ENCODE data around the gene TMEM231.
"Not testable (repeated sequence)": the region's sequence is repeated elsewhere in the genome, so short reads cannot be mapped to it uniquely, and the experiment has no call there.

The TMEM231 gene, protein sequence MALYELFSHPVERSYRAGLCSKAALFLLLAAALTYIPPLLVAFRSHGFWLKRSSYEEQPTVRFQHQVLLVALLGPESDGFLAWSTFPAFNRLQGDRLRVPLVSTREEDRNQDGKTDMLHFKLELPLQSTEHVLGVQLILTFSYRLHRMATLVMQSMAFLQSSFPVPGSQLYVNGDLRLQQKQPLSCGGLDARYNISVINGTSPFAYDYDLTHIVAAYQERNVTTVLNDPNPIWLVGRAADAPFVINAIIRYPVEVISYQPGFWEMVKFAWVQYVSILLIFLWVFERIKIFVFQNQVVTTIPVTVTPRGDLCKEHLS

DNA sequence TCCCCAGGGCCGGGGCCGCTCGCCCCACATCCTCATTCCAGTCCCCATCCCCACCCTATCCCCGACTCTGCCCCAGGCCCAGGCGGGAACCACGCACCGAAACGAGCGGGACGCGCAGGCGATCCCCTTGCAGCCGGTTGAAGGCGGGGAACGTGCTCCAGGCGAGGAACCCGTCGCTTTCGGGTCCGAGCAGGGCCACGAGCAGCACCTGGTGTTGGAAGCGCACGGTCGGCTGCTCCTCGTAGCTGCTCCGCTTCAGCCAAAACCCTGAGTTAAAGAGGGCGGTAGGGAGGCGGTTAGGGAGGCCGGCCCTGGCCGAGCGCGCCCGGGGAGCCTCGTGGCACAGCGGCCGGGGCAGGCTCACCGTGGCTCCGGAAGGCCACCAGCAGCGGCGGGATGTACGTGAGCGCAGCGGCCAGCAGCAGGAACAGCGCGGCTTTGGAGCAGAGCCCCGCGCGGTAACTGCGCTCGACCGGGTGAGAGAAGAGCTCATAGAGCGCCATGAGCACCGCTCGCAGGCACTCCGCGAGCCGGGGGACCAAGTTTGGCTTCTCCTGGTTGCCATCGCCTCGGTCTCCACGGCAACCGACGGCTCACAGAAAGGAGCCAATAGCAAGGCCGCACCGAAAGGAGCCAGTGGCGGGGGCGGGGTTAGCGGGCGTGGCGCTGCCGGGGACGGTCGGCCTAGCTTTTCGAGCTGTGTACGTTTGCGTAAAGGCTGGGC lies at the start of gene TMEM231:
TSS of gene TMEM231 (minus strand) at position 546 of the 724 bp plus-strand sequence. CDS start at position 503, 43 bp downstream.
- peak within 1 kb of the TSS; percentile 100 for H2AFZ ChIP-seq (ENCODE audit: low read length, unreplicated experiment)
- H3K79me2 ChIP-seq (ENCODE audit: control insufficient read depth, insufficient read depth, low read length, unreplicated experiment): peaks cover 3% of the 10 kb centered on the region
- peak within 1 kb of the TSS; percentile 66 for H3K27ac ChIP-seq (ENCODE audit: low read depth, low read length)
- peaks cover 11% of the 10 kb centered on the region for H3K4me1 ChIP-seq (ENCODE audit: control insufficient read depth, insufficient read depth, low read length, unreplicated experiment)
- peak within 1 kb of the TSS; percentile 97 for H3K4me3 ChIP-seq (ENCODE audit: low read depth, low read length)
- no peaks in the 10 kb centered on the region for H3K36me3 ChIP-seq (ENCODE audit: insufficient read depth, low read length)
- no peaks in the 10 kb centered on the region for H3K27me3 ChIP-seq (ENCODE audit: insufficient read depth, low read length)

DNA sequence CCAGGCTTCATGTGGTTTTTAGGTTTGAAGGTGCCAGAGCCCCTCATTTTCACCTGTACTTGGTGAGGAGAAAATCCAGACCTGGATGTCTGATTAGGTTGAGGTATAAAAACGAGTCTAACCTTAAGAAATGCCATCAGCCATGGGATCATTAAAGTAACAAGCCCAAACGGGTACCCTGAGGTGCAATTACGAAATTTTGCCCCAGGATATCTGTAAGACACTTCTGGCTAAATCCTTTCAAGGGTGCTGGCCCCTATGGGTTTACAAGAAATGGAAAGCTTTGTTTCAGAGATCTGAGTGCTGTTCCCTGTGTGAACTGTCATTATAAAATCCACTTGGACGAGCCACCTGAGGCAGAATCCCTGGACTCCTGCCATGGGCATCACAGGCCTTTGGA lies 47.2 kb upstream of the TMEM231 start:
- no peak overlapping the region for H3K27ac ChIP-seq (ENCODE audit: low read depth, low read length)
- H3K36me3 ChIP-seq (ENCODE audit: insufficient read depth, low read length): peaks cover 47% of the 10 kb centered on the region
- H3K27me3 ChIP-seq (ENCODE audit: insufficient read depth, low read length): no peaks in the 10 kb centered on the region
- H3K4me1 ChIP-seq (ENCODE audit: control insufficient read depth, insufficient read depth, low read length, unreplicated experiment): no peaks in the 10 kb centered on the region
- H3K4me3 ChIP-seq (ENCODE audit: low read depth, low read length): no peak overlapping the region
- H2AFZ ChIP-seq (ENCODE audit: low read length, unreplicated experiment): no peak overlapping the region
- no peaks in the 10 kb centered on the region for H3K79me2 ChIP-seq (ENCODE audit: control insufficient read depth, insufficient read depth, low read length, unreplicated experiment)

DNA sequence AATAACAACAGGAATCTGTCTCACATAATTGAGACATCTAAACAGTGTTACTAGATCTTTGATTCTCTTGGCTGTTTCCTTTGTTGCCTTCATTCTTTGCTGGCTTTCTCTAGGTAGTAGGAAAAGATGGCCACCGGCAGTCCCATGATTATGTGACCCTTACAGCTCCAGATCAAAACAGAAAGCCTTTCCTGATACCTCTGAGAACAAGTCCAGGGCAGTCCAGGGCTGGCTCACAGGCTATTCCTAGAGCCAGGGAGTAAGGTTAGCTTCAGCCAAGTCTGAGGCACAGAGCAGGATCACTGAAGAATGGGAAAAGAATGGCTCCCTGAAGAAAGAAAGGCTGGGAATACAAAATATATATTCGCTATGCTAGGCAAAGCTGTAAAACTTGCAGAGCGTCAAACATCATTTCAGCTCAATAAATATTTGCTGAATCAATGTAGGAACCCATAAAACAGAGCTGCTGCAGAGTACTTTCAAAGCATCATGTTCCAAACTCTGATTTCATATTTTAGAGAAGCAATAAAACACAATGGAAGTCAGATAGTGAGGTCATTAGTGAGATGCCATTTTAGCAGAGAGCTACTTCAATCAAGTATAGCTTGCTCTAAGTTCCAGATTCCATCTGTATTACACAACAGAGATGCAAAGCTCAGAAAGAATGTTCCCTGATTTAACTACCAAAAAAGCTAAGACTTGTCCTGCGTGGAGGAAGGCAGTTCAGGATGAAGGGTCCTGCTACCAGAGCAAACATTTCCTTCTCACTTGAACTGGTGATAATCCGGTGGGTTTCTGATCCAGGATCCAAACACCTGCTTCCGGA lies 43.6 kb upstream of the TMEM231 start:
- no peaks in the 10 kb centered on the region for H3K79me2 ChIP-seq (ENCODE audit: control insufficient read depth, insufficient read depth, low read length, unreplicated experiment)
- H3K27ac ChIP-seq (ENCODE audit: low read depth, low read length): no peak overlapping the region
- no peaks in the 10 kb centered on the region for H3K27me3 ChIP-seq (ENCODE audit: insufficient read depth, low read length)
- H3K36me3 ChIP-seq (ENCODE audit: insufficient read depth, low read length): peaks cover 48% of the 10 kb centered on the region
- H2AFZ ChIP-seq (ENCODE audit: low read length, unreplicated experiment): no peak overlapping the region
- H3K4me3 ChIP-seq (ENCODE audit: low read depth, low read length): no peak overlapping the region
- peaks cover 2% of the 10 kb centered on the region for H3K4me1 ChIP-seq (ENCODE audit: control insufficient read depth, insufficient read depth, low read length, unreplicated experiment)

DNA sequence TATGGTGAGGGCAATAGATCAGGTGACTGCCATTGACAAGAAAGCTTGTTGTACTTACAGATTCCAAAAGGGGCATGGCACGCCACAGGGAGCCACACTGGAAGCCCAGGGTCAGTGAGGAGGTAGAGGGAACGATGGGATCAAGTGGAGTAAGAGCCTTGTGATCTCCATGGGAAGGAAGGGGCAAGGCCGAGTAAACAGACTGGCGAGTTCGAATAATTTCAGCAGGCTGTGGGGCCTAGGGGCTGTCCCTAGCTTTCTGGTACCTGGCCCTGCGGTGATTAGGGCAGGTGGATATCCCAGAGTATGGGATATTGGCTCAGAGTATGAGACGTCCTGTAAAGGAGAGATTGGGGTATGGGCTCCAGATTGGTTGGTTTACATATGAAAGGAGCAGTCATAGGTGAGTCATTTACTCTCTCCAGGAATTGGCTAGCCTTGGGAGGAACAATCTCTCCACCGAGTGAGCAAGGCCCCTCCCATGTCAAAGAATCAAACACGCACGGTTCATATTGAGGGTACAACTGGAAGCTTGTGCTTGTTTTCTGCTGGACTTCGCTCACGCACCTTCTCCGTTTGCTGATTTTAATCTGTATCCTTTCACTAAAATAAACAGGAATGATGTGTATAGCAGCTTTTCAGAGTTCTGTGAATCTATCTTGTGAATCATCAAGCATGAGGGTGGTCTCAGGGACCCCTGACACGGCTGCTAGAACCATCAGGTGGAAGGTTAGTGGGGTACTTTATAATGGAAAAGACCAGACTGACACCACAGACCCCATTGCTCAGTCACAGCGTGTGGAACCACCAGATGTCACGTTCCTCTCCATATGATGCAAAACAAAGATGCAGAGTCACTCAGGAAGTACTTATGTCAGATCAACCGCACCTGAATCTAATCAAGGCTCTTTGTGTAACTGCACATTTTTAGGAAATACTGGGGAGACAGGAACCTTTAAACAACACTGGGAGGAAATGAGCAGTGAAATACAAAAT lies 38.1 kb upstream of the TMEM231 start:
- Histone ChIP-seq H3K27me3 (ENCODE audit: insufficient read depth, low read length) (no peaks in the 10 kb centered on the region), H3K79me2 (ENCODE audit: control insufficient read depth, insufficient read depth, low read length, unreplicated experiment) (no peaks in the 10 kb centered on the region), H2AFZ (ENCODE audit: low read length, unreplicated experiment) (no peak overlapping the region), H3K36me3 (ENCODE audit: insufficient read depth, low read length) (peaks cover 14% of the 10 kb centered on the region; the same call in 1 of the 2 replicates), H3K4me3 (ENCODE audit: low read depth, low read length) (no peak overlapping the region), H3K4me1 (ENCODE audit: control insufficient read depth, insufficient read depth, low read length, unreplicated experiment) (peaks cover 21% of the 10 kb centered on the region), H3K27ac (ENCODE audit: low read depth, low read length) (no peak overlapping the region)

DNA sequence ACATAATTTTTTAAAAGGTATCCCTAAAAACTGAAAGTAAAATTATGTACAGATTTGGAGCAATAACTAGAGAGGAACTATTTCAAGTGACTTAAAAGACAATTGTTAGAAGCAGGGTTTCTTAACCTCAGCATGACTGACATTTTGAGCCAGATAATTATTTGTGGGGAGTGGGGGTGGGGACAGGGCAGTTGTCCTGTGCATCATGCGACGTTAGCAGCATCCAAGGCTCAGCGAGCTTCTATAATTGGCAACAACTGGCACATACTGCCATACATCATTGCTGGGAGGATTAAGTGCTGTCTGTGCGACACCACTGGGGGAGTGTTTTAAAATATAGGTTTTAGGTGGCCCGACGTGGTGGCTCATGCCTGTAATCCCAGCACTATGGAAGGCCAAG lies 37.3 kb upstream of the TMEM231 start:
- Histone ChIP-seq H3K79me2 (ENCODE audit: control insufficient read depth, insufficient read depth, low read length, unreplicated experiment) (no peaks in the 10 kb centered on the region), H3K4me3 (ENCODE audit: low read depth, low read length) (no peak overlapping the region), H3K27me3 (ENCODE audit: insufficient read depth, low read length) (no peaks in the 10 kb centered on the region), H3K27ac (ENCODE audit: low read depth, low read length) (no peak overlapping the region), H3K4me1 (ENCODE audit: control insufficient read depth, insufficient read depth, low read length, unreplicated experiment) (peaks cover 21% of the 10 kb centered on the region), H2AFZ (ENCODE audit: low read length, unreplicated experiment) (no peak overlapping the region), H3K36me3 (ENCODE audit: insufficient read depth, low read length) (peaks cover 14% of the 10 kb centered on the region; the same call in 1 of the 2 replicates)

DNA sequence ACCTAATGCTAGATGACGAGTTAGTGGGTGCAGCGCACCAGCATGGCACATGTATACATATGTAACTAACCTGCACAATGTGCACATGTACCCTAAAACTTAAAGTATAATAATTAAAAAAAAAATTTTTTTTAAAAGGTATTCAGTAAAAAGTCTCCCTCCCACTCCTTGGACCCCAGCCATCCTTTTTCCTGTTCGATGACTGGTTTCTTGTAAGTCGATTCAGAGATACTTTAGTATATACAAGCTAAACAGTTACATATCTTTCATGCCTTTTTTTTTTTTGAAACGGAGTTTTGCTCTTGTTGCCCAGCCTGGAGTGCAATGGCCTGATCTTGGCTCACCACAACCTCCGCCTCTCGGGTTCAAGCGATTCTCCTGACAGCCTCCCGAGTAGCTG lies 35.9 kb upstream of the TMEM231 start:
- not testable (repeated sequence) for H3K27ac ChIP-seq (ENCODE audit: low read depth, low read length); H2AFZ ChIP-seq (ENCODE audit: low read length, unreplicated experiment); H3K79me2 ChIP-seq (ENCODE audit: control insufficient read depth, insufficient read depth, low read length, unreplicated experiment); H3K36me3 ChIP-seq (ENCODE audit: insufficient read depth, low read length); H3K4me3 ChIP-seq (ENCODE audit: low read depth, low read length); H3K27me3 ChIP-seq (ENCODE audit: insufficient read depth, low read length)
- peaks cover 21% of the 10 kb centered on the region for H3K4me1 ChIP-seq (ENCODE audit: control insufficient read depth, insufficient read depth, low read length, unreplicated experiment)

DNA sequence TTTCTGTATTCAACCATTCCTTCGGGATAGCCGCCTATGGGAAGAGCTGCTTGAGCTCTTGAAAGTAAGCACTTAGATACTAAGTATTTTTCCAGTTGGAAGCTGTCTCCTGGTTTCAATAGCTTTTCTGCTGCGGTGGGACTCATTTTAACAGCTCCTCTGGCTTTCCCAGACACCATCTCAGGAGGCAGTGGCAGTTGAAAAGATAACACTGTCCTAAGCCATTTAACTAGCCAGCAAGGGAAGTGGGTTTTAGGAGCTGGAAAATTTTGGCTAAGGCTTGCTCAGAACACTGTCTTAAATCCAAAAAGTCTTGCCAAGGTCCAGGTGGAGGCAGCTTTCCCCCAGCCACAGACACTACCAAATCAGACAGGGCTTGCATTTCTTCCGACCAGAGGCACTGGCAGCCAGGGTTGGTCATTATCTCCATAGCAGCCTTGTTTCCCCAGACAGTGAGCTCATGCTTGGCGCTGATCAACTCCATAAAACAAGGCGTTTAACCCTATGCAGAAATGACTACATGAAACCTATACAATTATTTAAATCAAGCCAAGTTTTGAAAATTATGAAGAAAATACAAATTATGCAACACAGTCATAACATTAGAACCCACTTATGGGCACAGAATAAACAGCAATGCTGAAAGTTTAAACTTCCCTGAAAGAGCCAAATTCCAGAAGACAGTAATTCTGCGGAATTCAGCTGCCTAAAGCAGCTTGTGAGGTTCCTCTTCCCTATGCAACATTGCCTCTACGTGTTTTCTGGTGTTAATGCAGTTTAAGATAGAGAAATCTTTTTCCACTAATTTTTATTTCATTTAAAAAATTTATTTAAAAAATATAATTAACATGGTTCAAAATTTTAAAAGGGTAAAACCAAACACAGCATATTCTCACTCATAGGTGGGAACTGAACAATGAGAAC lies 35.1 kb upstream of the TMEM231 start:
- Histone ChIP-seq H3K4me3 (ENCODE audit: low read depth, low read length) (no peak overlapping the region), H3K36me3 (ENCODE audit: insufficient read depth, low read length) (no peaks in the 10 kb centered on the region), H3K4me1 (ENCODE audit: control insufficient read depth, insufficient read depth, low read length, unreplicated experiment) (peaks cover 21% of the 10 kb centered on the region), H3K27ac (ENCODE audit: low read depth, low read length) (0 out of 2 replicates have a peak overlapping the region, but pooled peaks have one; percentile 13), H2AFZ (ENCODE audit: low read length, unreplicated experiment) (no peak overlapping the region), H3K27me3 (ENCODE audit: insufficient read depth, low read length) (no peaks in the 10 kb centered on the region), H3K79me2 (ENCODE audit: control insufficient read depth, insufficient read depth, low read length, unreplicated experiment) (no peaks in the 10 kb centered on the region)

DNA sequence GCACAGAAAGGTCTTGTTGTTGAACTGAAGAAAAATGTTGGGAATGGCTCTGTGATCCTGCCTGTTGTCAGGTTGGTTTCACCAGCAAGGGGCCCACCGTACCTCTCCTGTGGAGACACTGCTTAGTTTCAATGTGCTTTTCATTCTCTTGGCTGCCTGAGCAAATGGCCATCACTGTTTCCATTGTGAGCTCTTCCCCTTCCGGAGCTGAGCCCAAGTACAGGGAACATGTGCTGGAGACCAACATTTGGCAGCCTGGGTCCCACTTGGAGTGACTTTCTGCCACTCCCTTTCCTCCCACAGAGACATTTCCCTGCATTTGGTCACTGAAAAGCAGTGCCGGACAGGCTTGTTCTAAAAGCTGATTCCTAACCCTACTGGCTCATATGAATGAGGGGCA lies 33.3 kb upstream of the TMEM231 start:
- no peak overlapping the region for H2AFZ ChIP-seq (ENCODE audit: low read length, unreplicated experiment)

DNA sequence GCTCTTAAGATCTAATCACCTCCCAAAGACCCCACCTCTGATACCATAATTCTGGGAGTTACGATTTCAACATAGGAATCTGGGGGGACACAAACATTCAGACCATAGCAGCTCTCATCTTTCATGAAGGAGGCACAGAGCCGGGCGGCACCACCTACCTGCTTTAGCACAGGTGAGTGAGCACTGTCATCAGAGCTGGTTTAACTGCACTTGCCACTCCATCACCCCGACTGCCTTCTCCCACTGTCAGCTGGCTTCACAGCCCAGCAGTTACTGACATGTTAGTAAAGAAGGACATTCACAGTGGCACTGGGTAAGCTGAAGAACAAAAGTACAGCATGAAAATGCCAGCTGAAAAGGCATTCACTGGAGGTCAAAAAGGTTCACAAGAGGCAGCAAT lies 32.7 kb upstream of the TMEM231 start:
- Histone ChIP-seq H3K4me3 (ENCODE audit: low read depth, low read length) (no peak overlapping the region), H3K36me3 (ENCODE audit: insufficient read depth, low read length) (no peaks in the 10 kb centered on the region), H3K27ac (ENCODE audit: low read depth, low read length) (no peak overlapping the region), H3K79me2 (ENCODE audit: control insufficient read depth, insufficient read depth, low read length, unreplicated experiment) (no peaks in the 10 kb centered on the region), H2AFZ (ENCODE audit: low read length, unreplicated experiment) (no peak overlapping the region), H3K27me3 (ENCODE audit: insufficient read depth, low read length) (no peaks in the 10 kb centered on the region), H3K4me1 (ENCODE audit: control insufficient read depth, insufficient read depth, low read length, unreplicated experiment) (peaks cover 10% of the 10 kb centered on the region)

More for the DNA sequence above, 33.3 kb upstream of the TMEM231 start:
- H3K36me3 ChIP-seq (ENCODE audit: insufficient read depth, low read length): no peaks in the 10 kb centered on the region
- no peaks in the 10 kb centered on the region for H3K79me2 ChIP-seq (ENCODE audit: control insufficient read depth, insufficient read depth, low read length, unreplicated experiment)
- H3K4me1 ChIP-seq (ENCODE audit: control insufficient read depth, insufficient read depth, low read length, unreplicated experiment): peaks cover 16% of the 10 kb centered on the region
- H3K27ac ChIP-seq (ENCODE audit: low read depth, low read length): no peak overlapping the region
- no peaks in the 10 kb centered on the region for H3K27me3 ChIP-seq (ENCODE audit: insufficient read depth, low read length)
- no peak overlapping the region for H3K4me3 ChIP-seq (ENCODE audit: low read depth, low read length)

All from ACC112 (cell line).